ENCODE data around the gene IL3RA. TPM values are rescaled to one million over a fixed set of nuclear protein-coding genes. Genes with fewer than 3 reads are reported as not detected.
"Not testable (repeated sequence)": the region's sequence is repeated elsewhere in the genome, so short reads cannot be mapped to it uniquely, and the experiment has no call there.

The IL3RA gene
- total and polyA plus RNA-seq, 8 donors: 0.57 to 7.6 (median 2.0) TPM

DNA sequence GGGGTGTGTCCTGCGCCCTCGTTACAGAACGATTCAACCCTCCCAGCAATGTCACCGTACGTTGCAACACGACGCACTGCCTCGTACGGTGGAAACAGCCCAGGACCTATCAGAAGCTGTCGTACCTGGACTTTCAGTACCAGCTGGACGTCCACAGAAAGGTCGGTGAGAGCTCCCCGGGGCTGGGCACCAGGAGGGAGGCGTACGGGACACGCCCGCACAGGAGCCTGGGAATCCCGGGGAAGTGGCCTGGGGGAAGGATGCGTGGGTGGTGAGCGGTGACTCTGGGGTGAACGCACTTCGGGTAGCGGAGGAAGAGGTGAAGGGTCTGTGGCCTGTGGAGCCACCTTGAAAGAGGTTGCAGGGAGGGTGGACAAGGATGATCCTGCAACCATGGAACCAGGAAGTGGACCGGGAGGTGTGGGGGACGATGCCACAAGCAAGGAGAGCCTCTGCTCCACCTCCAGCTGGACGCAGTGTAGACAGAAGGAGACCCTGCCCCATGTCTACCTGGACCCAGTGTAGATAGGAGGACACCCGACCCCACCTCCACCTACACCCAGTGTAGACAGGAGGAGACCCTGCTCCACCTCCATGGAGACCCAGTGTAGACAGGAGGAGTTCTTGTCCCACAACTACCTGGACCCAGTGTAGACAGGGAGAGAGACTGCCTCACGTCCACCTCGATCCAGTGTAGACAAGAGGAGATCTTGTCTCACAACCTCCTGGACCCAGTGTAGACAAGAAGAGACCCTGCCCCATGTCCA lies 42.1 kb upstream of the IL3RA start:
- no peaks in the 10 kb centered on the region for H3K27me3 ChIP-seq
- no peak for TF ChIP-seq CTCF (IDR thresholded peaks at IDR 0.05)
- no peak overlapping the region for H3K4me3 ChIP-seq
- no peak overlapping the region for H3K27ac ChIP-seq
- WGBS, 2 donors: 78 to 88% methylated on average over 29 of the region's 29 CpGs
- ATAC-seq (no peak), DNase-seq (no peak), FAIRE-seq (no peak)
- no peaks in the 10 kb centered on the region for H3K4me1 ChIP-seq
- no peaks in the 10 kb centered on the region for H3K36me3 ChIP-seq
- intact Hi-C loops (cut with DNase I): no loop called here
- no peaks in the 10 kb centered on the region for H3K9me3 ChIP-seq

- Histone ChIP-seq H3K9me3 (no peaks in the 10 kb centered on the region), H3K36me3 (no peaks in the 10 kb centered on the region), H3K4me3 (no peak overlapping the region), H3K27me3 (no peaks in the 10 kb centered on the region), H3K27ac (no peak overlapping the region), H3K4me1 (no peaks in the 10 kb centered on the region)
- no peak for FAIRE-seq
- ATAC-seq: no peak
- WGBS, 2 donors: 73 to 78% methylated on average over 9 to 10 of the region's 10 CpGs
- intact Hi-C loops (cut with DNase I): no loop called here
- DNase-seq: no peak
- TF ChIP-seq CTCF (IDR thresholded peaks at IDR 0.05): no peak
These were observed 41.0 kb upstream of the IL3RA start for GRCh38 chrX:1295550-1295949.

DNA sequence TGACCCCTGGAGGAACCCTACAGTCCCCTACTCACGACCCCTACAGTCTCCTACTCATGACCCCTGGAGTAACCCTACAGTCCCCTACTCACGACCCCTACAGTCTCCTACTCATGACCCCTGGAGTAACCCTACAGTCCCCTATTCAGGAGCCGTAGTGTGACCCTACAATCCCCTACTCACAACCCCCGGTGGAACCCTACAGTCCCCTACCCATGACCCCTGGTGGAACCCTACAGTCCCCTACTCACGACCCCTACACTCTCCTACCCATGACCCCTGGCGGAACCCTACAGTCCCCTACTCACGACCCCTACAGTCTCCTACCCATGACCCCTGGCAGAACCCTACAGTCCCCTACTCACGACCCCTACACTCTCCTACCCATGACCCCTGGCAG lies 39.0 kb upstream of the IL3RA start:
- ATAC-seq; DNase-seq; H3K4me1 ChIP-seq; H3K27ac ChIP-seq; H3K27me3 ChIP-seq; H3K36me3 ChIP-seq; intact Hi-C loops (cut with DNase I); FAIRE-seq; H3K4me3 ChIP-seq; H3K9me3 ChIP-seq: not testable (repeated sequence)
- 84 to 88% methylated on average over 6 to 7 of the region's 8 CpGs for WGBS, 2 donors

- no peak for DNase-seq
- TF ChIP-seq CTCF (IDR thresholded peaks at IDR 0.05): no peak
- ATAC-seq: no peak
- H3K27me3 ChIP-seq: no peaks in the 10 kb centered on the region
- H3K9me3 ChIP-seq: no peaks in the 10 kb centered on the region
- no peak overlapping the region for H3K27ac ChIP-seq
- H3K4me1 ChIP-seq: no peaks in the 10 kb centered on the region
- intact Hi-C loops (cut with DNase I): no loop called here
- no peak for FAIRE-seq
- H3K36me3 ChIP-seq: no peaks in the 10 kb centered on the region
- WGBS, 2 donors: 35 to 36% methylated on average over 15 of the region's 15 CpGs
- no peak overlapping the region for H3K4me3 ChIP-seq
These were observed 36.1 kb upstream of the IL3RA start for GRCh38 chrX:1300449-1300848.

DNA sequence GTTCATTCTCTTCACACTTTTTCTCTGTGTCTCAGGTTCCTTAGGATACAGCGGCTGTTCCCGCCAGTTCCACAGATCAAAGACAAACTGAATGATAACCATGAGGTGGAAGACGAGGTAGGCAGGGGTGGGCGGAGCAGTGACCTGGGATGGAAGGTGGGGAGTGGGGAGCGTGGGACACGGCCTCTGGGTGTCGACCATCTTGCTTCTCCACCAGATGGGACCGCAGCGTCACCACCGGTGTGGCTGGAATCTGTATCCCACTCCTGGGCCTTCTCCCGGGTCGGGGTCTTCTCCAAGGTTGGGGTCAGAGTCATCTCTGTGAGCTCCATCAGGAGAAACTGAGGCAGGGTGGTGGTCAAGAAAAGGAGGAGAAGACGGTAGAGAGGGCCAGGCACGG lies 31.2 kb upstream of the IL3RA start:
- Histone ChIP-seq H3K36me3 (no peaks in the 10 kb centered on the region), H3K4me1 (no peaks in the 10 kb centered on the region), H3K27me3 (no peaks in the 10 kb centered on the region), H3K27ac (no peak overlapping the region), H3K4me3 (no peak overlapping the region), H3K9me3 (no peaks in the 10 kb centered on the region)
- intact Hi-C loops (cut with DNase I): no loop called here
- no peak for ATAC-seq
- no peak for TF ChIP-seq CTCF (IDR thresholded peaks at IDR 0.05)
- DNase-seq: no peak
- WGBS, 2 donors: 76 to 82% methylated on average over 14 of the region's 14 CpGs
- FAIRE-seq: no peak

Data from pancreas (tissue), 10 donors.